Measurements from ENCODE around the gene OR10J4. TPM values are rescaled to one million over a fixed set of nuclear protein-coding genes. Genes with fewer than 3 reads are reported as not detected.

Gene OR10J4
- total RNA-seq, 1 donor from 2014 or later: not detected

GRCh38 chr1:159474926-159475325, 42.9 kb downstream of the OR10J4 start:
- H3K27me3 Mint-ChIP-seq (ENCODE audit: unreplicated experiment): no peaks in the 10 kb centered on the region
- H3K36me3 Mint-ChIP-seq (ENCODE audit: low read depth, unreplicated experiment): no peaks in the 10 kb centered on the region
- no peak overlapping the region for H3K27ac Mint-ChIP-seq (ENCODE audit: unreplicated experiment)
- no peak for DNase-seq (ENCODE audit: low spot score)
- no peak overlapping the region for H3K4me3 Mint-ChIP-seq (ENCODE audit: unreplicated experiment)
- peaks cover 9% of the 10 kb centered on the region for H3K4me1 Mint-ChIP-seq (ENCODE audit: unreplicated experiment)
- no peak for TF ChIP-seq CTCF (IDR thresholded peaks at IDR 0.05; ENCODE audit: unreplicated experiment)
- no peaks in the 10 kb centered on the region for H3K9me3 Mint-ChIP-seq (ENCODE audit: unreplicated experiment)

Other genes with a start within 250 kb of the OR10J4 start
- gene ACKR1, start 227.3 kb upstream of the OR10J4 start, total RNA-seq (ENCODE audit: unreplicated experiment): 0.23 TPM
- gene FCER1A, start 129.9 kb upstream of the OR10J4 start, total RNA-seq (ENCODE audit: unreplicated experiment): not detected
- not detected for gene OR10J1, start 7.5 kb downstream of the OR10J4 start, total RNA-seq (ENCODE audit: unreplicated experiment)
- gene OR10J5, start 103.8 kb downstream of the OR10J4 start, total RNA-seq (ENCODE audit: unreplicated experiment): not detected
- not detected for gene APCS, start 155.6 kb downstream of the OR10J4 start, total RNA-seq (ENCODE audit: unreplicated experiment)

Measured in endothelial cell (in vitro differentiated cells).